Subcutaneous abdominal adipose tissue (tissue), 5 donors: ENCODE measurements around the gene ALDH8A1.
"Not testable (repeated sequence)": the region's sequence is repeated elsewhere in the genome, so short reads cannot be mapped to it uniquely, and the experiment has no call there.

Source experiments
- H3K27ac ChIP-seq: one replicate; pipeline ENCODE4 v1.7.0; 2013; ENCODE audit warnings: low read depth, mild to moderate bottlenecking, inconsistent platforms, low read length, moderate library complexity
- H3K27me3 ChIP-seq, 5 donors: one replicate each; pipeline ENCODE4 v1.7.0; 2013; ENCODE audit warnings: low read length in 5 of 5, inconsistent platforms in 1 of 5; ENCODE audit not compliant: control insufficient read depth in 5 of 5, insufficient read depth in 4 of 5
- H3K36me3 ChIP-seq, 5 donors: one replicate each; pipeline ENCODE4 v1.7.0; 2013; ENCODE audit warnings: low read length in 5 of 5; ENCODE audit not compliant: control insufficient read depth in 5 of 5, insufficient read depth in 5 of 5
- H3K4me1 ChIP-seq, 5 donors: one replicate each; pipeline ENCODE4 v1.7.0; 2013; ENCODE audit warnings: low read length in 5 of 5, mild to moderate bottlenecking in 3 of 5, moderate library complexity in 1 of 5; ENCODE audit not compliant: control insufficient read depth in 5 of 5, insufficient read depth in 5 of 5
- H3K4me3 ChIP-seq, 5 donors: one replicate each; pipeline ENCODE4 v1.7.0; 2013; ENCODE audit warnings: low read length in 5 of 5, low read depth in 1 of 5
- H3K9ac ChIP-seq, 5 donors: one replicate each; pipeline ENCODE4 v1.7.0; 2013; ENCODE audit warnings: low read length in 5 of 5, mild to moderate bottlenecking in 4 of 5, moderate library complexity in 3 of 5
- H3K9me3 ChIP-seq, 5 donors: one replicate each; pipeline ENCODE4 v1.7.0; 2013; ENCODE audit warnings: low read length in 5 of 5; ENCODE audit not compliant: control insufficient read depth in 5 of 5
- donor health status: healthy.
- donor health status: healthy.
- donor health status: healthy.
- donor health status: healthy.
- donor health status: healthy.

The ALDH8A1 gene

GRCh38 chr6:134921276-134921675 is 28.6 kb downstream of the ALDH8A1 start:
- no peaks in the 10 kb centered on the region for H3K4me1 ChIP-seq

GRCh38 chr6:134920422-134920821 is 29.5 kb downstream of the ALDH8A1 start:
- H3K9ac ChIP-seq = no peak overlapping the region
- no peak overlapping the region for H3K4me3 ChIP-seq
- H3K27ac ChIP-seq = no peak overlapping the region
- no peaks in the 10 kb centered on the region for H3K27me3 ChIP-seq
- H3K36me3 ChIP-seq = peaks cover 0 to 2% (median 0%) of the 10 kb centered on the region in 5 donors
- no peaks in the 10 kb centered on the region for H3K4me1 ChIP-seq
- no peaks in the 10 kb centered on the region for H3K9me3 ChIP-seq

More at GRCh38 chr6:134921276-134921675, 28.6 kb downstream of the ALDH8A1 start:
- Histone ChIP-seq H3K27me3 (no peaks in the 10 kb centered on the region), H3K9me3 (no peaks in the 10 kb centered on the region), H3K36me3 (peaks cover 0 to 2% (median 0%) of the 10 kb centered on the region in 5 donors), H3K9ac (no peak overlapping the region), H3K4me3 (no peak overlapping the region), H3K27ac (no peak overlapping the region)

- H3K9ac ChIP-seq = no peak overlapping the region
- H3K4me3 ChIP-seq = no peak overlapping the region
- no peaks in the 10 kb centered on the region for H3K9me3 ChIP-seq
- H3K27me3 ChIP-seq = no peaks in the 10 kb centered on the region
- H3K36me3 ChIP-seq = peaks cover 0 to 2% (median 0%) of the 10 kb centered on the region in 5 donors
- H3K4me1 ChIP-seq = no peaks in the 10 kb centered on the region
- H3K27ac ChIP-seq = no peak overlapping the region
Observed at GRCh38 chr6:134918418-134918961, 31.4 kb downstream of the ALDH8A1 start.

- peaks cover 2 to 11% (median 3%) of the 10 kb centered on the region in 5 donors for H3K4me1 ChIP-seq
- no peak overlapping the region for H3K4me3 ChIP-seq
- H3K9ac ChIP-seq = no peak overlapping the region
- H3K27ac ChIP-seq = no peak overlapping the region
- peaks cover 0 to 3% (median 0%) of the 10 kb centered on the region in 5 donors for H3K27me3 ChIP-seq
- H3K9me3 ChIP-seq = no peaks in the 10 kb centered on the region
- H3K36me3 ChIP-seq = no peaks in the 10 kb centered on the region
Observed at GRCh38 chr6:134911547-134911946, 38.4 kb downstream of the ALDH8A1 start.

- no peaks in the 10 kb centered on the region for H3K9me3 ChIP-seq
- no peak overlapping the region for H3K9ac ChIP-seq
- H3K4me3 ChIP-seq = no peak overlapping the region
- peaks cover 2 to 11% (median 3%) of the 10 kb centered on the region in 5 donors for H3K4me1 ChIP-seq
- no peak overlapping the region for H3K27ac ChIP-seq
- H3K36me3 ChIP-seq = no peaks in the 10 kb centered on the region
- peaks cover 0 to 3% (median 0%) of the 10 kb centered on the region in 5 donors for H3K27me3 ChIP-seq
Observed at GRCh38 chr6:134910593-134910935, 39.3 kb downstream of the ALDH8A1 start.

GRCh38 chr6:134909701-134910592 is 40.0 kb downstream of the ALDH8A1 start:
- no peak overlapping the region for H3K4me3 ChIP-seq
- peak overlapping the region; percentile 58 for H3K27ac ChIP-seq
- no peak overlapping the region for H3K9ac ChIP-seq

GRCh38 chr6:134908906-134909516 is 40.9 kb downstream of the ALDH8A1 start:
- peak overlapping the region in 1 of 5 donors; percentile 35 for H3K4me3 ChIP-seq
- H3K9ac ChIP-seq = no peak overlapping the region
- H3K27ac ChIP-seq = peak overlapping the region; percentile 58
- H3K4me1 ChIP-seq = peaks cover 2 to 11% (median 3%) of the 10 kb centered on the region in 5 donors
- H3K27me3 ChIP-seq = peaks cover 0 to 3% (median 0%) of the 10 kb centered on the region in 5 donors
- H3K36me3 ChIP-seq = no peaks in the 10 kb centered on the region
- H3K9me3 ChIP-seq = no peaks in the 10 kb centered on the region

More at GRCh38 chr6:134909701-134910592, 40.0 kb downstream of the ALDH8A1 start:
- Histone ChIP-seq H3K9me3 (no peaks in the 10 kb centered on the region), H3K4me1 (peaks cover 2 to 11% (median 3%) of the 10 kb centered on the region in 5 donors), H3K36me3 (no peaks in the 10 kb centered on the region), H3K27me3 (peaks cover 0 to 3% (median 0%) of the 10 kb centered on the region in 5 donors)

- H3K36me3 ChIP-seq, H3K9ac ChIP-seq, H3K4me1 ChIP-seq, H3K27me3 ChIP-seq, H3K27ac ChIP-seq, H3K4me3 ChIP-seq, H3K9me3 ChIP-seq: not testable (repeated sequence)
Observed at GRCh38 chr6:134904731-134905130, 45.2 kb downstream of the ALDH8A1 start.

- H3K9me3 ChIP-seq = no peaks in the 10 kb centered on the region
- no peaks in the 10 kb centered on the region for H3K36me3 ChIP-seq
- no peaks in the 10 kb centered on the region for H3K27me3 ChIP-seq
- H3K9ac ChIP-seq = no peak overlapping the region
- no peak overlapping the region for H3K4me3 ChIP-seq
- peaks cover 0 to under 1% (median 0%) of the 10 kb centered on the region in 5 donors for H3K4me1 ChIP-seq
- no peak overlapping the region for H3K27ac ChIP-seq
Observed at GRCh38 chr6:134903448-134903847, 46.5 kb downstream of the ALDH8A1 start.

GRCh38 chr6:134902936-134903335 is 47.0 kb downstream of the ALDH8A1 start:
- Histone ChIP-seq H3K4me3 (no peak overlapping the region), H3K9me3 (no peaks in the 10 kb centered on the region), H3K27me3 (no peaks in the 10 kb centered on the region), H3K4me1 (no peaks in the 10 kb centered on the region), H3K36me3 (no peaks in the 10 kb centered on the region), H3K27ac (no peak overlapping the region), H3K9ac (no peak overlapping the region)
